ENCODE data around the gene SLC5A2.

The SLC5A2 gene

GRCh38 chr16:31460582-31461002 is 22.3 kb upstream of the SLC5A2 start:
- no peak for DNase-seq

DNA sequence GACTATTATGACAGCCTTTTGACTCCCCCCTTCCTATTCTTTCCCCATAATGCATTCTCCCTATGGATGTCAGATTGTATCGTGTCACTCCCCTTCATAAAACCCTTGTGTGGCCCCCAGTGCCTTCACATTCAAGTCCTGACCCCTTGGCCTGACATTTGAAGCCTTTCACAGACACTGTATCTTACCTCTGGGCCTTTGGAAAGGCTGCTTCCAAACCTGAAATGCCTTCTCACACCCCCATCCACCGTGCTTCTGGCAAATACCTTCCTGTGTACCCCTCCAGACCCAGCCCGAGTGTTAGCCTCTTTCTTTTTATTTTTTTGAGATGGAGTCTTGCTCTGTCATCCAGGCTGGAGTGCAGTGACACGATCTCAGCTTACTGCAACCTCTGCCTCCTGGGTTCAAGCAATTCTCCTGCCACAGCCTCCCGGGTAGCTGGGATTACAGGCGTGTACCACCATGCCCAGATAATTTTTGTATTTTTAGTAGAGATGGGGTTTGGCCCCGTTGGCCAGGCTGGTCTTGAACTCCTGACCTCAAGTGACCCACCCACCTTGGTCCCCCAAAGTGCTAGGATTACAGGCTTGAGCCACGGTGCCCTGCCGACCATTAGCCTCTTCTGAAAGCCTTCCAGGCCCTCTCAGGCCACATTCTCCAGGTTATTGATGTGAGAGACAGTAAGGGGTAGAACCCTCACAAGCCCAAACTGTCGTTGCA is 21.6 kb upstream of the SLC5A2 start:
- no peak for DNase-seq

DNA sequence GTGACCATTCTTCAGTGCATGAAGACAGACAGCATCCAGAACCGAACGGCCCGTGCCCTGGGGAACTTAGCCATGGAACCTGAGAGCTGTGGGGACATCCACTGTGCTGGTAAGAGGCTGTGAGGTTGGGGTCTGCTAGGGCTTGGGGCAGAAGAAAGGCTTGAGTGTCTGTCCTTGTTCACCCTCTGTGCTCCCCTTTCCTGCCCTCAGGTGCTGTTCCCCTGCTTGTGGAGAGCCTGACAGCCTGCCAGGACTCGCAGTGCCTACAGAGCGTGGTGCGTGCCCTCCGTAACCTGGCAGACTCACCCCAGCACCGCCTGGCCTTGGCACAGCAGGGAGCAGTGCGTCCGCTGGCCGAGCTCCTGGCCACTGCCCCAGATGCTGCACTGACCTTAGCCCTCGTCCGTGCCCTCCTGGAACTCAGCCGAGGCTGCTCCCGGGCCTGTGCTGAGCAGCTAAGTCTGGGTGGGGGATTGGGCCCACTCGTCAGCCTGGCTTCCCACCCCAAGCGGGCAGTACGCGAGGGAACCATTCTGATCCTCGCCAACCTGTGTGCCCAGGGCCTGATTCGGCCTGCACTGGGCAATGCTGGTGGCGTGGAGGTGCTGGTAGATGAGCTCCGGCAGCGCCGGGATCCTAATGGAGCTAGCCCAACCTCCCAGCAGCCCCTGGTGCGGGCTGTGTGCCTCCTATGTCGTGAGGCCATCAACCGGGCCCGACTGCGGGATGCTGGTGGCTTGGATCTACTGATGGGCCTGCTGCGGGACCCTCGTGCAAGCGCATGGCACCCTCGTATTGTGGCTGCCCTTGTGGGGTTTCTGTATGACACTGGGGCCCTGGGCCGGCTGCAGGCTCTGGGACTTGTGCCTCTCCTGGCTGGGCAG is 20.8 kb upstream of the SLC5A2 start:
- DNase-seq, result no peak

GRCh38 chr16:31464348-31464769 is 18.6 kb upstream of the SLC5A2 start:
- no peak for DNase-seq

- DNase-seq, result no peak
Measured at GRCh38 chr16:31464781-31465260, 18.1 kb upstream of the SLC5A2 start.

DNA sequence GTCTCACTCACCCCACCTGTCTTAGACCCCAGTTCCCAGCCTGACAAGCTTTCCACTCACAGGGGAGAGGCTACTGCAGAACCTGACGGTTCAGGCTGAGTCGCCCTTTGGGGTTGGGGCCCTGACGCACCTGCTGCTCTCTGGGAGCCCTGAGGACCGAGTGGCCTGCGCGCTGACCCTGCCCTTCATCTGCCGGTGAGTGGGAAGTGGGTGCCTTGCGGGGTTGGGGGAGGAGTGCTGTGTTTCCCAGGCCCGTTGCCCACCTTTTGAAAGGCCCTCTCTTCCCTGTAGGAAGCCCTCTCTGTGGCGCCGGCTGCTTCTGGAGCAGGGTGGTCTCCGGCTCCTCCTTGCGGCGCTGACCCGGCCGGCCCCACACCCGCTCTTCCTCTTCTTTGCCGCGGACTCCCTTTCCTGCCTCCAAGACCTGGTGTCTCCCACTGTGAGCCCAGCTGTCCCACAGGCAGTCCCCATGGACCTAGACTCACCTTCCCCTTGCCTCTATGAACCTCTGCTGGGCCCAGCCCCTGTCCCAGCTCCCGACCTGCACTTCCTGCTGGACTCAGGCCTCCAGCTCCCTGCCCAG is 17.0 kb upstream of the SLC5A2 start:
- no peak for DNase-seq

GRCh38 chr16:31466381-31466841 is 16.5 kb upstream of the SLC5A2 start:
- DNase-seq, result no peak

DNA sequence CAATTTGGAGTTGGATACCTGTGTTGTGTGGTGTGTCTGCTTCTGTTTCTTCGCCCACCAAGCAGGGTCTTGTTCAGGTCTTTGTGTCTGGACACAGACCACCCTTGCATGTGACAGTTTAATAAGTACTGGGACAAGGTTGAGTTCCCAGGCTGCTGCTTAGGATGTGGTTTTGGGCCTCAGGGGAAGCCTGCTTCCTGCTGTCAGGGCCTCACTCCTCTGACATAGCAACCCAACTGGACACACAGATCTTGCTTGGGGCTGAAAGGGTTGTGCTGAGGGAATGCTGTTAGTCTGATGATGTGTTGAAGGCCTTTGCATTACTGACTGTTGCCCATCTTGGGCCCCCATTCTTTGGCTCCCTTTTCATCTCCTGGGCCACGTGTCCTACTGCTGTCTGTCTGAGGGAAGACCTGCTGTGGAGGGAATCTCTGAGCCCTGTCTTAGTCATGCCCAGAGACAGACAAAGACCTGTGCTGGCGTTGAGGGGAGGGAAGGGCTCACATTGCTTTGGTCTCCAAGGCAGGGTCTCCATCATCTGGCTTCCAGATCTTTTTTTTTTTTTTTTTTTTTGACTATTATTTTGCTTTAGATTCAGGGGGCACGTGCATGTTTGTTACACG is 15.7 kb upstream of the SLC5A2 start:
- no peak for DNase-seq

DNA sequence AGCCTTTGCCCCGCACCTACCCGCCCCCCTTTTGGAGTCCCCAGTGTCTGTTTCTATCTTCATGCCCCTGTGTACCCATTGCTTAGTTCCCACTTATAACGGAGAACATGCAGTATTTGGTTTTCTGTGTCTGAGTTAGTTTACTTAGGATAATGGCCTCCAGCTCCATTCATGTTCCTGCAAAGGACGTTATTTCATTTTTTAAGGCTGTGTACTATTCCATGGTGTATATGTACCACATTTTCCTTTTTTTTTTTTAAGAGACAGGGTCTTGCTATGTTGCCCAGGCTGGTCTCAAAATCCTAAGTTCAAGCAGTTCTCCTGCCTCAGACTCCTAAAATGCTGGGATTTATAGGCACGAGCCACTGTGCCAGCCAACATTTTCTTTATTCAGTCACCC is 15.1 kb upstream of the SLC5A2 start:
- no peak for DNase-seq

DNA sequence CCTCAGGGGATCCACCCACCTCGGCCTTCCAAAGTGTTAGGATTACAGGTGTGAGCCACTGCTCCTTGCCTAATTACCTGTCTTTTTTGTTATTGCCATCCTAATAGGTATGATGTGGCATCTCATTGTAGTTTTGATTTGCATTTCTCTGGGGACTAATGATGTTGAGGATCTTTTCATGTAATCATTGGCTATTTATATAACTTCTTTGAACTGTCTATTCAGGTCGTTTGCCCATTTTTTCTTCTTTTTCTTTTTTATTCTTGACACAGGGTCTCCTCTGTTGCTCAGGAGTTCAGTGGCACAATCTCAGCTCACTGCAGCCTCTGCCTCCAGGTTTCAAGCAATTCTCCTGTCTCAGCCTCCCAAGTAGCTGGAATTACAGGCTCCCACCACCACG is 12.3 kb upstream of the SLC5A2 start:
- no peak for DNase-seq

- DNase-seq, result no peak
Measured at GRCh38 chr16:31471241-31471874, 11.6 kb upstream of the SLC5A2 start.

DNA sequence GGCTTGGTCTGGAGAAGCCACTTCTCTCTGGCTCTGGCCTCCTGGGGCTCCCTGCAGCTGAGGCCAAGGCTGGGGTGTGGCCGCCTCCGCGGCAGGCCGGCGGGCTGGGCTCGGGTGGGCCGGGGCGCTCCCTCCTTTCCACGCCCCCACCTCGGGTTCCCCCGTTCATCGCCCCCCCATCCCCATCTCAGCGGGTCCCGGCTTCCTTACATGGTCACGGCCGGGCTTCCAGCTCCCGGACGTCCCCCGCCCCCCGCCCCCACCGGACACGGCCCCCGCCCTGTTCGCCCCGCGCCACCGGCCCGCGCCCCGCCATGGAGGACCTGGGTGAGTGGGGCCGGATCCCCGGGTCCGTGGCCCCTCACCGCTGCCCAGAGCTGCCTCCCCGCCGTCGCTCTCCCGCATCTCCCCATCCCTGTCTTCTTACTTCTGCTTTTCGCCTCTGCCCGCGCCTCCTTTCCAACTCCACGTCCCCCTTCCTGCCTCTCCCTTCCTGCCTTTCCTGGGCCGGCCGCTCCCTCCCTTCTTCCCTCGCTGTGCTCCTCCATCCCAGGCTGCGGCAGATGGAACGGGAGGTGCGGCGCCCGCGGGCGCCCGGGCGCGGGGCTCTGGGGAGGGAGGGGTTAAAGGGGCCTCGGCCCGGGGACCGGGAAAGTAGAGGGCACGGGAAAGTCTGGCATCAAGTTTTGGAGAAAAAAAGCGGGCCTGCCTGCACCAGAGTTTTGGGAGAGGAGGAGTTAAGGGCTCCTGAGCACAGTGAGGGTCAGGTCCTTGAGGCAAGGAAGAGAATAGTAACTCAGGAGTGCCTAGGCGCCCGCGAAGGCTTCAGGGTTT is 10.8 kb upstream of the SLC5A2 start, which contains the start of gene TGFB1I1:
Gene TGFB1I1 (plus strand): TSS at position 278 of the 834 bp plus-strand sequence. CDS start 37 bp downstream, at position 315.
- no peak for DNase-seq

- DNase-seq, result peak; percentile 26
Measured at GRCh38 chr16:31472709-31473203, 10.2 kb upstream of the SLC5A2 start.

GRCh38 chr16:31473264-31473984 is 9.5 kb upstream of the SLC5A2 start:
- DNase-seq, result no peak

GRCh38 chr16:31474173-31474714 is 8.7 kb upstream of the SLC5A2 start:
- no peak for DNase-seq

- DNase-seq, result no peak
Measured at GRCh38 chr16:31474773-31475738, 7.9 kb upstream of the SLC5A2 start.

DNA sequence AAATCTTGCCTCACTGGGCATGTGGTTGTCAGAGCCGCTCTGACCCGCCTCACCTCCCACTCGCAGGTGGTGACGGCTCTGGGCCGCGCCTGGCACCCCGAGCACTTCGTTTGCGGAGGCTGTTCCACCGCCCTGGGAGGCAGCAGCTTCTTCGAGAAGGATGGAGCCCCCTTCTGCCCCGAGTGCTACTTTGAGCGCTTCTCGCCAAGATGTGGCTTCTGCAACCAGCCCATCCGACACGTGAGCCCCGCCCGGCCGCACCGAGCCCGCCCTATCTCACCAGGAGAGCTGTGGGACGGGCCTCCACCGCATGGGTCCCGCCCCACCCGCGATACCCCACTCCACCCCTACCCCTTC is 7.0 kb upstream of the SLC5A2 start:
- no peak for DNase-seq

GRCh38 chr16:31476303-31477219 is 6.4 kb upstream of the SLC5A2 start:
- peak; percentile 91 for DNase-seq

Data from activated CD4-positive, alpha-beta T cell treated with anti-CD3 and anti-CD28 coated beads, Interleukin-2, amount 50 U/mL, for 1 hour (primary cell).